Measurements from ENCODE around the gene PURB. TPM values are rescaled to one million over a fixed set of nuclear protein-coding genes. Genes with fewer than 3 reads are reported as not detected.
A peak's percentile ranks its signal among the peaks of the same experiment; 100 is the strongest.
"Not testable (repeated sequence)": the region's sequence is repeated elsewhere in the genome, so short reads cannot be mapped to it uniquely, and the experiment has no call there.

PURB gene
- total RNA-seq, result 44.3 TPM

DNA sequence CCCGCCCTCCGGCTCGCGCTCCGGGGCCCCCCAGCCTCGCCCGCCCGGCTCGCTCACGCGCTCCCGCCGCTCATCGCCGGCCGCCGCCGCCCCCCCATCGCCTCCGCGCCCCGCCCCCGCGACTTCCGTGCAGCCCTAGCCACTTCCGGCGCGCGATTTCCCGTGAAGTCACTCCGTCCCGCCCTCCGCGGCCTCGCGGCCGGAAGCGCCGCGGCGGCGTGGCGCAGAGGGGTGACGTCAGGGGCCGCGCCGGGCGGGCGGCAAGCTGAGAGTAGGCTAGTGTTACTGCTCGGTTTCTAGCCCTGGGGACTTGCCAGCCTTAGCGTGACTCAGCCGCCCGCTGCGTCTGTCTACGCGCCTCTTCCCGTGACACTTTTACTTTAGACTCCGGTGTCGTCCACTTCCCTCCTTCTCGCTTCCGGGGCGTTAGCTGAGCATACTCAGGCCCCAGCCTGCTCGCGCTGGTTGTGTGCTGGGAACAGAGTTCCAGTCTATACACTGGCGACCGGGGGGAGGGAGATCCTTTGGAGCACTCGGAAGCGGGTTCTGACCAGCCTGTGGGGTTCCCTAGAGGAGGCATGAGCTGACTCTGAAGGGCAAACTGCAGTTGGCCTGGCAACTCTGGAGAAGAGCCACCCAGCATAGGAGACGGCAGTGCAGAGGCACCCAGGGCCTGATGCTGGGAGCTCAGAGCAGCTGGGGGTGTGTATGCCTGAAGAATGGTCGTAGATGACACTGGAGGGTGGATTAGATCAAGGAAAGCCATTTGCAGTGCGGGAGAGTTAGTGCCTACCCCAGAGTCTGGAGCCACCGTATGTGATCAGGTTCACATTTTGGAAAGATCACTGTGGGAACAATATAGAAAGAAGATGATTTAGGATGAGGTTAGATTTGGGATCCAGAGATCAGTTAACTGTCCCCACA is at the start of gene PURB:
Gene PURB (minus strand): TSS at position 137 of the 924 bp plus-strand sequence. CDS start 182 bp downstream, outside the sequence.
- DNase-seq, result peak; percentile 88

DNA sequence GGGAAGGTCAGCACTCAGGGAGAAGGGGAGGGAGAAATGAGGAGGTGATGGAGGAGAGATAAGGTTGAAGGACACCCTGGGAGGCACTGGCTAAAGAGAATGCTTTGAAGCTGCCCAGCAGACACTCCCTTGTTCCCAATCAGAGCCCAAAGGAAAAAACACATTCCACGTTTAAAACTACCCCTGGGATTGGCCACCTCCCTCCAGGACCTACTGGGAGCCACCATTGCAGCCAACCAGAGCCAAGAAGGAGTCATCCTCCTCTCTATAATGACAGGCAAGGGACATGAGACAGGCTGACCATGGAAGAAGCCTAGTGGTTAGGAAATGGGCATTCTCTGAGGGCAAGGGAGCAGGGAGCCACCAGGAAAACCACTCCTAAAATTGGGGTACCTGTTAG is 49.7 kb upstream of the PURB start:
- no peak for DNase-seq

DNA sequence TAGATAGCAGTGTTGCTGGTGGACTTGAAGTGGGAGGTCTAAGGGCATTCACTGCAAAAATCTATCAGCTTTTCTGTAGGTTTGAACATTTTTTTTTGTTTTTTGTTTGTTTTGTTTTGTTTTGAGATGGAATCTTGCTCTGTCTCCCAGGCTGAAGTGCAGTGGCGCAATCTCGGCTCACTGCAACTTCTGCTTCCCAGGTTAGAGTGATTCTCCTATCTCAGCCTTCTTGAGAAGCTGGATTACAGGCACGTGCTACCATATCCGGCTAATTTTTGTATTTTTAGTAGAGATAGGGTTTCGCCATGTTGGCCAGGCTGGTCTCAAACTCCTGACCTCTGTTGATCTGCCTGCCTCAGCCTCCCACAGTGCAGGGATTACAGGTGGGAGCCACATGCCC is 49.2 kb upstream of the PURB start:
- not testable (repeated sequence) for DNase-seq

DNA sequence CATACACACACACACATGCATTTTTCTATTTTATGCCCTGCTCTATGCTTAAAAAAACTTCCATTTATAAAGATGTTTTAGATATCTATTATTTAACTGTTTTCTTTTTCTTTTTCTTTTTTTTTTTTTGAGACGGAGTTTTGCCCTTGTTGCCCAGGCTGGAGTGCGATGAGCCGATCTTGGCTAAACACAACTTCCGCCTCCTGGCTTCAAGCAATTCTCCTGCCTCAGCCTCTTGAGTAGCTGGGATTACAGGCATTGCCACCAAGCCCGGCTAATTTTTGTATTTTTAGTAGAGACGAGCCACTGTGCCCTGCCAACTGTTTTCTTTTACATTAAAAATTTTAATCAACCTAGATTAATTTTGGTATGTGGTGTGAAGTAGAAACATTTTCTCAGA is 45.6 kb upstream of the PURB start:
- DNase-seq, result no peak

DNA sequence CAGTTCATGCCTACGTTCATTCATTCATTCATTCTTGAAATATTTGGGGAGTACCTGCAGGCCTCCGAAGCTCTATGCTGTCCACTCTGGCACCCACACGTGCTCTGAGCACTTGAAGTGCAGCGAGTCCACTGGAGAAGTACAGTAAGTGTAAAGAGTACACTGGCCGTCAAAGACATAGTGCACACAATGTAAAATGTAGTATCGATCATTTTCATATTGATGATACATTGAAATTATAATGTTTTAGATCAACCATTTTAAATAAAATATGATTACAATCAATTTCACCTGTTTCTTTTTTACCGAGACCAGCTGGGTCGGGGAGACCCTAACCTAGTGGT is 37.0 kb upstream of the PURB start:
- DNase-seq, result no peak

DNA sequence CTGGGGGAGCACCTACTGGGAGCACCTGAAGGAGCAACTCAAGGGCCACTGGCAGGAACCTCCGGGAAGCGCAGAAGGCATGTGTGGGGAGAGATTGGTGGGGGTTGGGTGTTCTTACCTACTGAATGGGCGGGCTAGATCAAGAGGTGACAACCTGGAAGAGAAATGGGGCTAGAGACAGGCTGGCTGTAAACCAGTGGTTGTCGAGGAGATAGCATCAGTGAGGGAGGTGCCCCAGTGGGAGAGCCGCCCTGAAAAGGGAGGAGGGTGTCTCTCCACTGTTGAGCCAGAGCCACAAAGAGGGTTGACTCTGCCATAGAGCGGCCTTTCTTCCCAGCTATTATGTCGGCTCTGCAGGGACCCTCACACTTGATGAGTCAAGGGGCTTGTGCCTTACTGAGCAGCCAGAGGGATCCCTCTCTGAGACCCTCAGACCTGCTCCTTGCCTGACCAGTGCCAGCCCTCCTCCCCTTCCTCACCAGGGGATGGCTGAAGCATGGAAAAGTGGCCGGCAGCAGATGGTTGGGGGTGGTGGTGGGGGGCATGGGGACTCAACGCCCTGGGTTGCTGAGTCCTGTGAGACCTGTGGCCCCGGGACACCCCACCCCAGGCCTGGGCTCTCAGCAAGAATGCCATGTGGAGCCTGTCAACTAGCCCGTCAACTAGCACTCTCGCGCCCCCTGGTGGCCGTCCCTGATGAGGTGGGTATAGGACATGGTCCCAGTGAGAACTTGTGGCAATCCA is 36.4 kb upstream of the PURB start:
- DNase-seq, result peak; percentile 53

DNA sequence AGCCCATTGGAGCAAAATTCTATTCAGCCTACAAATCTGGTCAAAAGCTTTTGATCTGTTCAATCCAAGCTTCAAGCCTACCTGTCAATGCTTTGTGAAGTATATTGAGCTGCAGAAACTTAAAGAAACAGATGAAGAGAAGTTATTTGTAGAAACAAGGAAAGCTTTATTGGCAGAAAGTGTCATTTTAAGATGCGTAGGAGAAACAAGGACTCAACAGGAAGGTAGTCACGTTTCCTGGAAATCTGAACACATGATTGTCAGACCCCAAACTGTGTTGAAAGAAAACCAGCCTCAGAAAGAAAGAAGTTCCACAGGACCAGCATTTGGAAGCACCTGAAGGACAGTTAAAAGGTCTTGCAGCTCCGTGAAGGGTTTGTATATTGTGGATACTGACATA is 34.8 kb upstream of the PURB start:
- DNase-seq, result no peak

DNA sequence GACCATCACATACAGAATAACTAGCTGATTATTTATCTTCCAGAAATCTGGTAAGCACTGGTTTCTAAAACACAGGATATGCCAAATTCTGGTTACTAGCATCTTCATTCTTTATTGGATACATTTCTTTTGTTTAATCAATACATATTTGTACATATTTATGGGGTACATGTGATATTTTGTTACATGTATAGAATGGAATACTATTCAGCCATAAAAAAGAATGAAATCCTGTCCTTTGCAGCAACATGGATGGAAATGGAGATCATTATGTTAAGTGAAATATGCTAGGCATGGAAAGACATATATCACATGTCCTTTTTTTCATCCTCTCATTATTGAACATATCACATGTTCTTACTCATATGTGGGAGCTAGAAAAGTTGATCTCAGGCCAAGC is 32.7 kb upstream of the PURB start:
- DNase-seq, result no peak

DNA sequence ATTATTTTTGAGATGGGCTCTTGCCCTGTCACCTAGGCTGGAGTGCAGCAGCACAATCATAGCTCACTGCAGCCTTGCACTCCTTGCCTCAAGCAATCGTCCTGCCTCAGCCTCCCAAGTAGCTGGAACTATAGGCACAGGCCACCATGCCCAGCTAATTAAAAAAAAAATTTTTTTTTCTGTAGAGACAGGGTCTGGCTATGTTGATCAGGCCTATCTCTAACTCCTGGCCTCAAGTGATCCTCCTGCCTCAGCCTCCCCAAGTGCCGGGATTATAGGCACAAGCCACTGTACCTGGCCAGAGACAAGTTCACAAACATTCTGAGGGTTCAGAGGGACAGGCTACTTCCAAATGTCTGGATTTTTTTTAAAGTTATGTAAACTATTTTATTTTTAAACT is 32.1 kb upstream of the PURB start:
- DNase-seq, result no peak

DNA sequence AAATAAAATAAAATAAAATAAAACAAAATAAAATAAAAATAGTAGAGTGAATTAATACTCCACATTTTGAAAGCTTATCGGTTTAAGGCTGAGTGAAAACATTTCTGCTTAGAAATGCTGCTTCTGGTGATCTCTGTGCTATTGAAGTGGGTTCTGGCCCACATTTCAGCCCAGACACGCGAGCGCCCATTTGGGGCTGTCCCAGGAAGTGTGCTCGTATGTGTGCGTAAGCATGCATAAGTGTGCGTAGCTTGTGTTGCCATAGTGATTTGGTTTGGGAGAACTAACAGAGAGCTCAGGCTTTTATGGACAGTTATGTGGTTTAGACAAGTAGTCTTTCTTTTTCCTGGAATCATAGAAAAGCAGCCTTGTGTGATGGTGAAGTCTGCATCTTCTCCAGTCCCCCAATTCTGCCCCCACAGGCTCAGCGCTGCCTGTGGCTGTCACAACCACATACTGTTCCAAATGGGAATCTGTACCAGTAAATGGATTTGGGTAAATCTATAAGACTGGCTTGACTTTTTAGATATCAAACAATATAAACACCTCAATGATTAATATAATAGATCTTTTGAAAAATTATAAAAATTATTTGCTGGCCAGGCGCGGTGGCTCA is 29.8 kb upstream of the PURB start:
- no peak for DNase-seq

DNA sequence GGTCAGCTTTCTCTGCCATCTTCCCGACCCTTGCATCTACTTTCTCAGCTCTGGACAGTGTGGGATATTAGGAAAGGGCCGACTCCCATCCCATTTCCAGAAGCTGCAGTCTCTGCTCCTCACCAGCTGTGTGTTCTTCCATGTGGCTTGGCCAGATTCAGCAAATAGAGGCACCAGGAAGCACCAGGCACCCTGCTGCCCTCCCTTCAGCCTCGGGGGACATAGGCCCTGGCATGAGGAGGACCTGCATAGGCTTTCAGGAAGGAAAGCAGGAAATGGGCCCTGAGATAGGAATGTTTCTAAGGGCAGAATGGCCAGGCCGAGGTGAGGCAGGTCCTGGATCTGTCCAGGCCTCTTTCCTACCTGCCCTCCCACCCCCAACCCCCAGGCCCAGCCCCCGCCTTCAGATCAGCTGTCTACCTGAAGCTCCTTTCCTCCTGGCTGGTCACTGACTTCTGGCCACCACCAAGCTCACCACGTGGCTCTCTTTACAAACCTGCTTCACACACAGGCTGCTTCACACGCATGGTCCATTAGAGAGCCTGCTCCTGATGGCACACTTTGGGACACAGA is 27.5 kb upstream of the PURB start:
- no peak for DNase-seq

DNA sequence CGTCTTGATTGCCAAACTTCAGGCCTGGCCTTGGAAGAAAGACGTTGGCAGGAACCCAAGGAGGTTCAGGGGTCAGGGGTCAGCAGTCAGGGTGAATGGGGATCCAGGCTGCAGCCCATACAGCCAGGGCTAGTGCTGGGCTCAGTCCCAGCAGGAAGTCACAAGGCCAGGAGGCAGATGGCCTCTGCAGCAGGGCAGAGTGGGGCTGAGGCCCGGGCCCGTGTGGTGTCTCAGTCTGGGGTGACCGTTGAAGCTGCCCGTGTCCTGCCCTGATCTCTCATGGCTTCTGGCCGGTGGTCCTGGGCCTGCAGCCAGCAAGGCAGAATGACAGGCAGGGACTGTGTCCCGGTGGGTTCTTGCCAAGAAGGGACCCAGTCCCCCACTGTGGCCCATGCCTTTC is 26.6 kb upstream of the PURB start:
- no peak for DNase-seq

DNA sequence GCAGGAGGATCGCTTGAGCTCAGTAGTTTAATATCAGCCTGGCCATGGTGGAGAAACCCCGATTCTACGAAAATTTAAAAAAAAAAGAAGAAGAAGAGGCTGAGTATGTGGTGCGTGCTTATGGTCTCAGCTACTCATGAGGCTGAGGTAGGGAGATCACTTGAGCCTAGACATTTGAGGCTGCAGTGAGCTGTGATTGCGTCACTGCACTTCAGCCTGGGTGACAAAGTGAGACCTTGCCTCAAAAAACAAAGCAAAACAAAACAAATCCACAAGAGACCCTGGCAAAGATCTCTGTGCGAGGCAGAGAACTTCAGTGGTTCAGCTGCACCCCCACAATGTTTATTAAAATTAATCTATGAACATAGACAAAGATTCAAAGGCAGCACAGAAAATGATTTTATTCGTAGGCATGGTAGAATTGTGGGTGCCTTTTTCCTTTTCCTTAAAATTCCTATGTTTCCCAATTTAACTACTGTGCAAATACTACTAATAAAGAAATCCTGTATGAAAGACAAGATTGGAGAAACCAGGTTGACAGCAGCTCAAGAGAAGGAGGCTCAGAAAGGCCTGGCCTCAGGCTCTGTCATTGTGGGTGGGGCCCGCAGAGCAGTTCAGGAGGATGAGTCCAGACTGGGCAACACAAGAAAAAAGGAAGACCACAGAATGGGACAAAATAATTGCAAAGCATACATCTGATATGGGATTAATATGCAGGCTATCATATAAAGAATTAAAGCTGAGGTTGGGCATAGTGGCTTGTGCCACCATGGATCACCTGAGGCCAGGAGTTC is 24.5 kb upstream of the PURB start:
- DNase-seq, result no peak

DNA sequence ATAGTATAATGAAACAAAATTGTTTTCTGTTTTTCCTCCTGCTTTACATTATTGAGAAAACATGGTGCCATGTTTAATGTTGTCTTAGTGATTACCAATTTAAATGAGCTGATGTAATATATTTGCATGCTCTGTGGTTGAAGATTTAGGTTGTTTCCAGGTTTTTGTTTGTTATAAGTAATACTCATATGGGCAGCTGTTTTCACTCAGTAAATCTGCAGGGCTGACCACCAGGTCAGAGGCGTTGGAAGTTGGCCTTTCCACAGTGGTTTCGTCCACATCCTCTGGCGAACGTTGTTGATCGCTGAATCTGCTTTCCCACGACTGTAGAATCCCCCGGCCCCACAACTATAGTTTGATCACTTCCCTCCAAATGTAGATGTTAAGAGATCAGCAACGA is 21.6 kb upstream of the PURB start:
- no peak for DNase-seq

DNA sequence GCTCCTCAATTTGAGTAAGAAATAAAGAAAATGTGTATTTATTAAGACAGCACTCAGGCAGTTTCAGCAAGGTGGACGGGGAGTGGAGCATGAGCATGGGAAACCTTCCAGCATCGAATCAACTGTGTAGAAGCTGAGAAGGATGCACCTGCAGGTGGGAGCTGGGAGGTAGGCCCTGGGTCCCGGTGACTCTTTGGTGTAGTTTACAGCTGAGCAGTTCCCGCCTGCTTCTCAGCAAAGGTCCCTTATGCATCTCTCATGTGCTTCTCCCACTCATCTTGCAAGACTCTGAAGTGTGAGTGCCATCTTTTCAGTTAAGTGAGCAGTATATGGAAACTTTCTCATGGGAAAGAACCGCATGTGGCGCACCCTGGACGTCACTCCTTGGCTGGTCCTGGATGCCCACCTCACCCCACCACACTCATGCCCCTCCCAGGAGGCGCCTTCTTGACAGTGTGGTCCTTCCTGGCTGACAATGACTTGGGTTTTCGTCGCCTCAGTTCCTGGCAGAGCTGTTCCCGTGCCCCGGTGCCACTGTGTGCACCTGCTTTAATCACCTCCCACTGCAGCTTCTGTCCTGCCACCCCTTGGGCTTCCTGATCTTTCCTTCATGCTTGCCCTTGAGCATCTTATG is 19.8 kb upstream of the PURB start:
- DNase-seq, result no peak

DNA sequence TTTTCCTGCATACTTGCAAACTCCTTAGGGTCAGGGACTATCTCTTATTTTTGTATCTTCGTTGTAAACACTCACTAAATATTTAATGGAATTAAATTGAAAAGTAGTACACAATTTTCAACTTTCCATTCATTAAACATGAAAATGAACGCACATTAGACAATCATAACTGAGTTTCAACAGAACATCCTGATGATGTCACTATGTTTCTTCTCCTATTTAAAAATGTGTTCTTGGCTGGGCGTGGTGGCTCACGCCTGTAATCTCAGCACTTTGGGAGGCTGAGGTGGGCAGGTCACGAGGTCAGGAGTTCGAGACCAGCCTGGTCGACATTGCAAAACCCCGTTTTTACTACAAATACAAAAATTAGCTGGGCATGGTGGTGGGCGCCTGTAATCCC is 14.1 kb upstream of the PURB start:
- no peak for DNase-seq

DNA sequence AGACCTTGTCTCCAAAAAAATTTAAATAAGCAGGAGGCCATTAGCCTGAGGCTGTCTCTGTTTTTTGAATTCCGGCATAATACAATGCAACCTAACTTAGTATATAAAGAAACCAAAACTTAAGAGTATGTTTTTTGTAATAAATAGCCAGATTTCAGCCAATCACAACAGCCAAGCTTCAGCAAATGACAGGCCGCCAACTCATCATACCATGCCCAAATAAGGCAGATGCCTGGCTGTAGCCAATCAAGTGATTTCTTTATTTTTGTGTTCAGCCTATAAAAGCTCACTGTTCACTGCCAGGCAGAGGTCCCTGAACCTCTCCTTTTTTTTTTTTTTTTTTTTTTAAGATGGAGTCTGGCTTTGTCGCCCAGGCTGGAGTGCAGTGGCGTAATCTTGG is 12.7 kb upstream of the PURB start:
- no peak for DNase-seq

DNA sequence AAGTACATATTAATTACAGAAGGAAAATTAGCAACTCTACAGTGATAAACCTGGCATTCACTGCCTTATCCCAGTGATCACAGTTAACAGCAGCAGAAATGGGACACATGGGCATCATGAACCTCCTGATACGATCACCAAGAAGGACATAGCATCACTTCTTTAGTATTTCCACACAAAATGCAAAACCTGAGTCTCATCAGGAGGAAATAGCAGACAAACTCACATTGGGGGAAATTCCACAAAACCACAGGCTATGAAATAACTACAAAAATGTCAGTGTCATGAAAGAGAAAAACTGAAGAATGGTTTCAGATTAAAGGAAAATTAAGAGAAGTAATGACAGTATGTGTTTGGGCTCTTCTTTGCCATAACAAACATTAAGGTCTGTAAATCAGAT is 12.0 kb upstream of the PURB start:
- DNase-seq, result no peak

DNA sequence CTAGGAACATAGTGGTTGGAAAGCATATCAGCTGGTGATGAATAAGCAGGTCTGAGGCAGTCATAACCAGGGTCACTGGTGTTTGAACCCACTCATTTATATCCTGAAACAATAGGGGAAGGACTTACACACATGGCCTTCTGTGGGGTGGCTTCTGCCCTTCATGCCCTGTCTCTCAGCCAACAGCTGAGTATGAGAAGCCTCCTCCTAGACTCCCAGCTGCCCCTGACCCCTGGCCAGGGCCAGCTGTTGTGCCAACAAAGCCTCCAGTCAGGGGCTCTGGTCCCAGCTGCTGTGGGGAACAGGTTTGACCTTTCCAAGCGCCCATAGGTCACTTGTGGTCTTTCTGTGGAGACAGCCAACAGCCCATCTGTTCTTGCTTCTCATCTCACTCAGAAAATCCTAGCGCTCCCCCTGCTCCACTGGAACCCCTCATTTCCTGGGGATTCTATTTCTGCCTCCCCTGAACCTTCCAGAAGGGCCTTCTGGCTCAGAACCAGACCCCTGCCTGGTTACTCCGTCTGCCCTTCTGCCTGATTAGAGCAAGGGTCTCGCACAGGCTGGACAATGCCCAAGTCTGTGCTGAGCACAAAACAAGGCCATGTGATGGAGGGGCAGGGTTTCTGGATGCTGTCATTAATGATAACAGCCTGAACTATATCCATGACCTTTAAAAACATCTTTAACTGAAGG is 9.7 kb upstream of the PURB start:
- peak; percentile 16 for DNase-seq

DNA sequence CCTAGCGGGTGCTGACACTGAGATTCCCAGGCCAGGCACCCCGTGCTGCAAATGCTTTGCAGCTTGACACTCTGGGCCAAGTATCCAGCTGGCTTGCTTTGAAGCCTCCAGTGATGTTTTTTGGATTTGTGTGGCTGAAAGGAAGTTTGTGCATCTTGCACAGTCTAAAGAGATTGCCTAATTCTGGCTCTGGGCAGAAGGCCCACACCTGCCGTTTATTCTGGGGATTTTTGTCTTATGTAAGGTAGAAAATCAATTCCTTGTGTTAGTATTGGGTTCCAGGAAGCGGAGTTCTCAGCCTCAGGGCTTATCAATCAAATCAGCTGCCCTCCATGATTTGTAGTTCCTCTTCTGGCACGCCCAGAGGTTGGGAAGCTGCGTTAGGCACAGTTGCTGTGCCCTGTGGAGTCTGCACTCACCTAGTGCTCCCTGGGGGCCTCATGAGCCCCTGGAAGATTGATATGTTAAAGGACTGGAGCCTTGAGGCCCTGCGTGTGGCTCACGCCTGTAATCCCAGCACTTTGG is 8.4 kb upstream of the PURB start:
- DNase-seq, result no peak

DNA sequence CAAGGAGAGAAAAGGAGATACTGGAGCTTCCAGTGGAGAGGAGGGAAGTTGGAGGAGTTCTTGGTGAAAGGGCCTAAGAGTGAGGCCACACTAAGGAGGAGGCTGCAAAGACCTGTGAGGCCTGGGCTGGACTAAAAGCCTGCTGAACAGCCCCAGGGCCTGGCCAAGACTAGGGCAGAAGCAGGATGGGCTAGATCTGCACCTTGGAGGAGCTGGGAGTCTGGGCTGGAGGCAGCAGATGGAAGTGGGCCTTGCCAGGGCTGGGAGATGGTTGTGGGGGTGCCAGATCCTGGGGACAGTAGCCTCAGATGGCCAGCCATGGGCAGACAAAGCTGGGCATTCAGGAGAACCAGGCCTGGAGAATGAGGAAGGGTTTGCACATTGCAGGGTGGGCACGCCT is 6.5 kb upstream of the PURB start:
- no peak for DNase-seq

Measured in occipital lobe (tissue), 2 donors.